Adrenal gland (tissue), 5 donors: ENCODE results near the gene MPP3.

Source experiments
- POLR2A ChIP-seq, 2 donors: fragments of 450-650 bp; IDR thresholded peaks; one replicate each; pipeline ENCODE4 v1.6.1; 2017; ENCODE audit warnings: antibody characterized with exemption in 2 of 2, mild to moderate bottlenecking in 2 of 2, moderate library complexity in 1 of 2
- TF ChIP-seq, protein P1 (sequence below), 6 experiments: fragments of 450-650 bp in 4 of 6; fragments of 200-600 bp in 2 of 6; sonication (generic) in 1 of 6; IDR thresholded peaks; 1 replicate in 5 of 6; 2 replicates in 1 of 6; pipeline versions ENCODE4 v1.5.1 to v1.8.0; 2016 to 2021; ENCODE audit warnings: antibody characterized with exemption in 6 of 6, mild to moderate bottlenecking in 2 of 6, moderate library complexity in 1 of 6
- donor health status: DM: no; HTN: no; CAD: no.

DNA sequence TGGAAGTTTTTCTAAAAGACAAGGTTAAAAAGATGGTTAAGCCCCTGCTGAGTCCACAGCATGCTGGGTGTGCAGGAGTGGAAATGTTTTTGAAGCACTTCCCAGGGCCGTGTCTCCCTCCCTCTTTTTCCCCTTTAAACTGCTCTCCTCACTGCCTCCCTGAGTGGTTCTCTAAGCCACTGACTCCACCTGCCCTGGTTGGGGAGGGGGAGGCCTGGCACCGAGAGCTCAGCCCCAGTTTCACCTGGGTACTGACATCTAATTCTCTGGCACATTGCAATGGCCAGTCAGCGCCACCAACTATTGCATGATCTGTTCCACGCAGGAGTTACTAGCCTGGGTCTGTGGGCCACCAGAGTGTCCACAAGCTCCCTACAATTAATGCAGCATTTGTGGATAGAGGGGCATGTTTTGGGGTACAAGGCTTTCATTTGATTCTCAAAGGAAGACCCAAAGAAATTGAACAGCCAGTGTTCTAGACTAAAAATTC lies 22.7 kb downstream of the MPP3 start:
- TF ChIP-seq POLR2A (IDR thresholded peaks at IDR 0.05) = no peak
- TF ChIP-seq, protein P1, sequence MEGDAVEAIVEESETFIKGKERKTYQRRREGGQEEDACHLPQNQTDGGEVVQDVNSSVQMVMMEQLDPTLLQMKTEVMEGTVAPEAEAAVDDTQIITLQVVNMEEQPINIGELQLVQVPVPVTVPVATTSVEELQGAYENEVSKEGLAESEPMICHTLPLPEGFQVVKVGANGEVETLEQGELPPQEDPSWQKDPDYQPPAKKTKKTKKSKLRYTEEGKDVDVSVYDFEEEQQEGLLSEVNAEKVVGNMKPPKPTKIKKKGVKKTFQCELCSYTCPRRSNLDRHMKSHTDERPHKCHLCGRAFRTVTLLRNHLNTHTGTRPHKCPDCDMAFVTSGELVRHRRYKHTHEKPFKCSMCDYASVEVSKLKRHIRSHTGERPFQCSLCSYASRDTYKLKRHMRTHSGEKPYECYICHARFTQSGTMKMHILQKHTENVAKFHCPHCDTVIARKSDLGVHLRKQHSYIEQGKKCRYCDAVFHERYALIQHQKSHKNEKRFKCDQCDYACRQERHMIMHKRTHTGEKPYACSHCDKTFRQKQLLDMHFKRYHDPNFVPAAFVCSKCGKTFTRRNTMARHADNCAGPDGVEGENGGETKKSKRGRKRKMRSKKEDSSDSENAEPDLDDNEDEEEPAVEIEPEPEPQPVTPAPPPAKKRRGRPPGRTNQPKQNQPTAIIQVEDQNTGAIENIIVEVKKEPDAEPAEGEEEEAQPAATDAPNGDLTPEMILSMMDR (IDR thresholded peaks at IDR 0.05) = no peak
